T-helper 2 cell (primary cell): ENCODE data around the gene RBM11.
"Not testable (repeated sequence)": the region's sequence is repeated elsewhere in the genome, so short reads cannot be mapped to it uniquely, and the experiment has no call there.

Source experiments
- DNase-seq, 5 experiments: peaks; one replicate each; pipeline versions ENCODE4 v3.0.0 to v3.0.0-alpha.2; 2012 to 2022
- total RNA-seq, 2 donors: gene quantifications; one replicate each; lab custom pipeline; 2026; lab: John Stamatoyannopoulos, UW

RBM11 gene, protein sequence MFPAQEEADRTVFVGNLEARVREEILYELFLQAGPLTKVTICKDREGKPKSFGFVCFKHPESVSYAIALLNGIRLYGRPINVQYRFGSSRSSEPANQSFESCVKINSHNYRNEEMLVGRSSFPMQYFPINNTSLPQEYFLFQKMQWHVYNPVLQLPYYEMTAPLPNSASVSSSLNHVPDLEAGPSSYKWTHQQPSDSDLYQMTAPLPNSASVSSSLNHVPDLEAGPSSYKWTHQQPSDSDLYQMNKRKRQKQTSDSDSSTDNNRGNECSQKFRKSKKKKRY
- 1.2 to 2.9 reads per million in 2 donors for total RNA-seq

DNA sequence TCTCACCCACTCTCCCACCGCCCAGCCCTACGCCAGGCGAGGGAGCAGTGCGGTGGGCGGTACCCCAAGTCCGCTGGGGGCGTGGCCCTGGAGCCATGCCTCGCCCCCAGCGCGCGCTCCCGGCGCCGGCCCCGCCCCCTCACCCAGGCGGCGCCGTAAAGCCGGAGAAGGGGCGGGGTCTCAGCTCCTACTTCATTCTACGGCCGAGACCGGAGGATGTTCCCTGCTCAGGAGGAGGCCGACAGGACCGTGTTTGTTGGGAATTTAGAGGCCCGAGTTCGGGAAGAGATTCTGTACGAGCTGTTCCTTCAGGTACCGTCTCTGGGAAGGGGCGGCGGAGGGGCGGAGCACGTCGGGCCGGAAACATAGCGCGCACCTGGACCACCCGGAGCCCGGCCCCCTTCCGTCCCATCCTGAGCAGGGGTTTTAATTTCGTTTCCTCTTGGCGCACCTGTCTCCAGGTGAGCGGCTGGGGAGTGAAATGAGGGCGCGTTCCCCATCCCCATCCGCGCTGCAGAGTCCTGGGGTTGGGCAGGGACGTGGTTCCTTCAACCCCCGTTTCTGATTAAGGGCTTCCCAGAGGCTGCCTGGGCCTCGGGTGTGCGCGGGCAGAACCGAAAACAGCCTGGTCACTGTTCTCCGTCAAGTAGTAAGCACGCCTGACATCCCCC, at the start of gene RBM11:
RBM11 (plus strand) TSS at position 187 of the 671 bp plus-strand sequence; CDS start at position 217, 30 bp downstream.
- DNase-seq: peak; percentile 45 to 77 (median 52)

DNA sequence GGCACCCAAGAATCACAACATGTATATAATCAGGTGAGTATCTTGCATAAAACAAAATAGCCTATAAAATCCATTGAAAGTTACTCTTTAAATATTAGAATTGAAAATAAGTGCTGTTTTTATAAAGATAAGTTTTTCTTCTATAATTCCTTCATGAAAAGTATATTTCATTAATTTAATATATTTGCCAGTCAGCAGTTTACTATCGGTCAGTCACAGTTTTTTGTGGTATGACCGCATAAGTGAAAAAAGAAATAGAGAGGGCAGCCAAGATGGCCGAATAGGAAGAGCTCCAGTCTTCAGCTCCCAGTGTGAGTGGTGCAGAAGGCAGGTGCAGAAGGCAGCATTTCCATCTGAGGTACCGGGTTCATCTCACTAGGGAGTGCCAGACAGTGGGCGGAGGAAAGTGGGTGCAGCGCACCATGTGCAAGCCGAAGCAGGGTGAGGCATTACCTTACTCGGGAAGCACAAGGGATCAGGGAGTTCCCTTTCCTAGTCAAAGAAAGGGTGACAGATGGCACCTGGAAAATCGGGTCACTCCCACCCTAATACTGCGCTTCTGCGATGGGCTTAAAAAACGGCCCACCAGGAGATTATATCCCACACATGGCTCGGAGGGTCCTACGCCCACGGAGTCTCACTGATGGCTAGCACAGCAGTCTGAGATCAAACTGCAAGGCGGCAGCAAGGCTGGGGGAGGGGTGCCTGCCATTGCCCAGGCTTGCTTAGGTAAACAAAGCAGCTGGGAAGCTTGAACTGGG, 49.3 kb upstream of the RBM11 start:
- not testable (repeated sequence) for DNase-seq

DNA sequence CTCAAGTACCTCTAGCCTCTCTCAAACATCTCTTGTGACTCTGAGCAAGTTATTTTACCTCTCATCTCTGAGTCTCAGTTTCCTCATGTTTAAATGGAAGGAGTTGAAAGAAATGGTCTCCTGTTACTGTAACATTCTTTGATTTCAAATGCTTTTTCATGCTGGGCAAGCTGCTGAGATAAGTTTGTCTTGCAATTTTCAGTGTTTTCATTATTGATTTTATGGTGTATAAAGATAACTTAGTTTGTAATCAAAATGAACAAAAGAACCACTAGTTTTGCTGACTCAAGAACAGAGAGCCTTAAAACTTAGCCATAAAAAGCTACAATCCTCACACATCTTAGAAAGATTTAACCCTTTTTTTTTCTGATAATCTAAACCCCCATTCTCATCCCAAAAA, 9.7 kb upstream of the RBM11 start:
- no peak for DNase-seq

DNA sequence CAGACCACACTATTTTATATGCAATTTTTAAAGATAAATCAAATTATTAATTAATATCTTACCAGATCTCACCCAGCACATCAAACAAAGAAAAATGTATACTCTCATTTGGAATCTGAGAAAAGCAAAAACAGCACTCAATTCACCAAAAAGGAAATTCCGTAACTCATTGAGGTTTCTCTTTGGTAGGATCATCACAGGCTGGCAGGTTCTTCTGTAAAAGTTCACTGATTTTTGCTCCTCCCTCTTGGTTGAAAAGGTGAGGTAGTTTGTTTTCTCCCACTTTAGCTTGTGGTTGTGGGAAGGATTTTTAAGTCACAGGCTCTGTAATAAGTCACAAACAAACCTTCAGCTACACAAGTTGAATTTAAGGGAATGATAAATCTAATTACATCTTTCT, 5.2 kb upstream of the RBM11 start, which contains the start of gene LIPI:
LIPI (minus strand) TSS at position 218 of the 400 bp plus-strand sequence; CDS start at position 108, 110 bp downstream.
- DNase-seq: no peak

DNA sequence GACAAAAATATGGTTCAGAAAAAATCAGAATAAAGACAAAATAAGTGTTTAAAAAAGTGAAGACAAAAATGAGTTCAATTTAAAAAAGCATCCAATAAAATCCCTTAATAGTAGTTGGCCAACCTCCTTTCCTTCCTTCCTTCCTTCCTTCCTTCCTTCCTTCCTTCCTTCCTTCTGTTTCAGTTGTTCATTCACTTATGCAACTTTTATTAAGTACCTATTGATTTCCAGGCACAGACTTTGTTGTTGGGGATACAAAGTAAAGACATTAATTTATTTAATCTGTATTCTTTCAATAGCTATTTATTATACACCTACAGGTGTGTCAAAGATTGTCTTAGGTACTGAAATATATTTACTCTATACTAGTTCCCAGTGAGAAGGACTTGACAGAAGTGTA, 2.8 kb upstream of the RBM11 start:
- DNase-seq: no peak

DNA sequence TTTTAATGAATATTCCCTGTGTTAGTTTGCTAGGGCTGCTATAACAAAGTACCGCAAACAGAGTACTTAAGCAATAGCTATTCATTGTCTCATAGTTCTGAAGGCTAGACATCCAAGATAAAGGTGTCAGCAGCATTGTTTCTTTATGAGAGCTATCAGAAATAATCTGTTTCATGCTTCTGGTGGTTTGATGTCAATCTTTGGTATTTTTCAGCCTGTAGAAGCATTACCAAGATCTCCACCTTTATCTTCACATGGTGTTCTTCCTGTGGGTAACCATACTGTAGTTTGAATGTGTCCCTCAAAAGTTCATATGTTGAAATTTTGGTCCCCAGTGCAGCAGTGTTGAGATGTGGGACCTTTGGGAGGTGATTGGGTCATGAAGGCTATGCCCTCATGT, 7.4 kb downstream of the RBM11 start:
- peak in 1 of 5 experiments; percentile 27 for DNase-seq

DNA sequence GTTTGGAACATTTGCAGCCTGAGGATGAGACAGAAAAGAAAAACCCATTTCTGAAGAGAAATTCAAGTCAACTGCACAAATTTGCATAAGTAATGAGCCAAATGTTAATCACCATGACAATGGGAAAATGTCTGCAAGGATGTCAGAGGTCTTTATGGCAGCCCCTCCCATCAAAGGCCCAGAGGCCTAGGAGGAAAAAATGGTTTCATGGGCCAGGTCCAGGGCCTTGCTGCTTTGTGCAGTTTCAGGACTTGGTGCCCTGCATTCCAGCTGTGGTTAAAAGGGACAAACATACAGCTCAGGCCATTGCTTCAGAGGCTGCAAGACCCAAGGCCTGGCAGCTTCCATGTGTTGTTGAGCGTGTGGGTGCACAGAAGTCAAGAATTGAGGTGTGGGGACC, 13.4 kb downstream of the RBM11 start:
- DNase-seq: no peak

DNA sequence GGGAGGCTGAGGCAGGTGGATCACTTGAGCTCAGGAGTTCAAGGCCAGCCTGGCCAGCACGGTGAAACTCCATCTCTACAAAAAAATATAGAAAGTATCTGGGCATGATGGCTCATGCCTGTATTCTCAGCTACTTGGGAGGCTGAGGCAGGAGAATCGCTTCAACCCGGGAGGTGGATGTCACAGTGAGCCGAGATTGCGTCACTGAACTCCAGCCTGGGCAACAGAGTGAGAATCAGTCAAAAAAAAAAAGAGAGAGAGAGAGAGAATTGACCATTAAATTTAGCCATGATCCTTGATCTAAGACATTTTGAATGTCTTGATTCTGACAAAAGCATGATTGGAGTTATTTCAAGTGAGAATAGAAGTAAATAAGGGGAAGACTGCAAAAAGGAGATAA, 19.1 kb downstream of the RBM11 start:
- DNase-seq: no peak

DNA sequence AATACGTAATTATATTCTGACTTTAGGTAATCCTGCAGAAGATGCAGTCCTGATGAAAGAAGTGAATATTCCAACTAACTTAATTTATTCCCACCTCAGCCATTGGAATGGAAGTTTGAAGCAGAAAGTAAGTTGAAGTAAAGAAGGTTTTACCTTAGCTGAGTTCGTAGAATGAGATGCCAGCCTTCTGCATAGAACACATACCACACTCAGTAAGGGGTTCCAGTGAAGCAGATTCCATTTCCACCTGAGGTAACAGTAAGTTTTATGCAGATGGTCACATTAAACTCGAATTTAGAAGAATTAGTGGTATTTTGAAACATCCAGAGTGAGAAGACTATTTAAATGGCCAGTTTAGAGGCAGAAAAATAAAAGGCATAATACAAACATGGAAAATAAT, 20.2 kb downstream of the RBM11 start:
- DNase-seq: no peak

DNA sequence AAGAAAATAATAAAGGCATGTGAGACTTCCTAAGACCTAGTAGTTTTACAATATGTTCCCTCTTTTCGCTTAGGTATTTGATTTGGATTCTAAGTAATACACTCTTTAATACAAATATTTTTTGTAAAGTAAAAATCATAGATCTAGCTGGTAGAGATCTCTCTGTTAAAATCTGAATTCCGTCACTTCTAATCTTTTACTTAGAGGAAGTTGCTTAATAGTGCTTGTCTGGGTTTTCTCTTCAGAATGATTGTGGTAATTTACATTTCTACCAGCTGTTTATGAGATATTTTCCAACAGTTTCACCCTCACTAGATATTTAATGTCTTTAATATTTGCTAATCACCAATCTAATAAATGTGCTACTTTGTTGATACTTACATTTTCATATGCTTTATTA, 23.3 kb downstream of the RBM11 start:
- DNase-seq: no peak

DNA sequence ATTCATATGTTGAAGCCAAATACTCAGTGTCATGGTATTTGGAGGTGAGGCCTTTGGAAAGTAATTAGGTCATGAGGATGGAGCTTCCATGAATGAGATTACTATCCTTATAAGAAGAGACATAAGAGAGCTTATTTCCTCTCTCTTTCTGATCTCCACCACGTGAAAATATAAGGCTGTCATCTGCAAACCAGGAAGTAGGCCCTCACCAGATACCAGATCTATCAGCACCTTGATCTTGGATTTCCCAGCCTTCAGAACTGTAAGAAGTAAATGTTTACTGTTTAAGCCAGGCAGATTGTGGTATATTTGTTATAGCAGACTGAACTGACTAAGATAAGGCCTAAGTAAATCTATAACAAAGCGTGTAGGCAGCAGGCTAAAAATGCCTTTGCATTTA, 25.3 kb downstream of the RBM11 start:
- peak in 1 of 5 experiments; percentile 4 for DNase-seq

DNA sequence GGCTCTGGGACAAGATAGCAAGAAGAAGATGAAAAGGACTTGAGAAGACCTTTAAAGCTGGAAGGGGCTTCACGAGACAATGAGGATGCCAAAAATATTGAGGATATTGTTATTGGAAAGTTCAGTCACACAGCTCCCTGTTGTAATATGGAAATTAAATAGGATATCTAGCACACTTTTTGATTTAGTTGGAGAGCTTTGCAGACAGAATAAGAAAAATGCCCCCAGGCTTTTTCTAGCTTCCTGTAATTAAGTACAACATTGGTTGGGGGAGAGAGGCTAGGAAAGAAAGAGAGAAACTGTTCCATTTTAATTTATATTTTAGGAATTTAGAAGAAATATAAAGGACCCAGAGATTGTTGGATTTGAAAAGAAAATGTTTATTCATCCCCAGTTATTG, 27.5 kb downstream of the RBM11 start:
- no peak for DNase-seq

DNA sequence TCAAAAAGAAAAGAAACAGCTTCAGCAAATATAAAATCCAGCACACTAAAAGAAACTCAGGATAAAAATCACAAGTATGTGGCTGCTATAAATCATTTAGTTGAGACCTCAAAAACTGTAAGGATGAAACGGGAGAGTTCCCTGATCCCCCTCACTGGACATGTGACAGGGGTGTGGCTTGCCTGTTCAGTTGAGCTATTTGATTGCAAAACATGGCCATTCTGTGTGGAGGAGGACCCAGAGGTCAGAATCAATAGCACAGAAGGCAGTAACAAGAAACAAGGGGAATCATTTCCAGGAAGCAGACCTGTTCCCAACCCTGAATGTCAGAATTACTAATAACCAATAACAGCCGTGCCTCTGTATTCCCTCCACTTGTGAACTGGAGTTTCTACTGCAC, 27.9 kb downstream of the RBM11 start:
- DNase-seq: no peak

DNA sequence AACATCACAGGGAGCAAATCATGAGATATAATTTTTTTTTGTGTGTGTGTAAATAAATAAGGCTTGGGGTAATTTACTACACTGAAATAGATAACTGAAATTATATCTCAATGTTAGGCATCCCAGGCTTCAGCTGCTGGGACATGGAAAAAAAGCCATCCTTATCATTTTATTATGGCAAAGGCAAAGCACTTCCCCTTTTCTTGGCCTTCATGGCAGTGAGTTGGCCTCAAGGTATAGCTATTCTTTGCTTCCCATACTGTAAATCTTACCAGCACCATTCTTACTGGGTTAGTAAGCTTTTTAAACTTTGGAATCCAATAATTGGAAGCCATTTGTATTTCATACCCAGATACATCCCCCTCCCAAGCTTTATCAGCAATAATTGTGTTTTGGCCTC, 29.0 kb downstream of the RBM11 start:
- no peak for DNase-seq

DNA sequence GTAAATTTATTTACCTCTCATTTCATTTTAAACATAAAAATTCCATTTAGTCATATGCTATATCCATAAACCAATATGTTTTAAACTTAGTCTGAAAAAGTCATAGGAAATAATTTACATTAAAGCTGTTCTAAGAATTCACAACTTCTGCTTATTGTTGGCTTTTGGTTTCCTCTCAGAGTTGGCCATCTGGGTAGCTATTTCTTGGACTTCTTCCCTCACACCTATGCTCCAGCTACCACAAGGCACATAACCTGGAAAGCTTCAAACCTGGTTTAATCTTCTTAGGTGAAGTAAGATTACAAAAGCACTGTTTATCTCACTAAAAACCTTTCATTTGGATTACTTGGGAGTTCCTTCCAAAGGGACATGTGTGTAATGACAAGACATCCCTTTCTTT, 29.8 kb downstream of the RBM11 start:
- no peak for DNase-seq

DNA sequence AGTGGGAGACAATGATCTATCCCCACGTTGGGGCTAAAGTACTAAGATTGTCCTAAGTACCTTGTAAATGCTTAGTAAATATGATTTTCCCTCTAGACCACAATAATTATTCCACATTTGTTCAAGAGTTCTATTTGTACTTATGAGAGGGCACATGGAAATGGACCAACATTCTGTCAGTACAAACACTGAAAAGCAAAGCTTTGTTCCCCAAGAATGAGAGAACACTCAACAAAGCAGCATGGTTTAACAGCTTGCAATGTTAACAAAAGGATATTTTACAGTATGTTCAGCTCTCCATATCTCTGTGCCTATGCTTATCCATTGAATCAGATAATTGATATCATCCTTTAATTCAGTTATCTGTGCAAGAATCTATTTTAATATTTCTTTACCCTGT, 35.4 kb downstream of the RBM11 start:
- DNase-seq: no peak

DNA sequence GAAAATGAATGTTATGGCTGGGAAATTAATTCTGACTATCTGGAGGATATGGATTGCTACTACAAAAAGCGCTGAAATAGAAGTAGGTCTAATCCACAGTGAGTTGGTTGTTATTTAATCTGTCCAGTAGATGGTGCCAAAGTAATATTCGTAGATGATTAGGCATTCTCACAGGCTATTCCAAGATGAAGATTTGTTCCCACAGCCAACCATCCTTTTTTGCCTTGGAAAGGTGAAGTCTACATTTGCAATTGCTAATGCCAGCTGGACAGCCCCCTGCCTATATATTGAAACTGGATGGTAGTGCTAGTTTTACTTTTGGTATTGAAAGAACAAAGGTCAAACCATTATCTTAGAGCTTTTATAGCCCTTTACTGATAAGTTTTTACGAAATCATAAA, 43.8 kb downstream of the RBM11 start:
- peak in 1 of 5 experiments; percentile 18 for DNase-seq

DNA sequence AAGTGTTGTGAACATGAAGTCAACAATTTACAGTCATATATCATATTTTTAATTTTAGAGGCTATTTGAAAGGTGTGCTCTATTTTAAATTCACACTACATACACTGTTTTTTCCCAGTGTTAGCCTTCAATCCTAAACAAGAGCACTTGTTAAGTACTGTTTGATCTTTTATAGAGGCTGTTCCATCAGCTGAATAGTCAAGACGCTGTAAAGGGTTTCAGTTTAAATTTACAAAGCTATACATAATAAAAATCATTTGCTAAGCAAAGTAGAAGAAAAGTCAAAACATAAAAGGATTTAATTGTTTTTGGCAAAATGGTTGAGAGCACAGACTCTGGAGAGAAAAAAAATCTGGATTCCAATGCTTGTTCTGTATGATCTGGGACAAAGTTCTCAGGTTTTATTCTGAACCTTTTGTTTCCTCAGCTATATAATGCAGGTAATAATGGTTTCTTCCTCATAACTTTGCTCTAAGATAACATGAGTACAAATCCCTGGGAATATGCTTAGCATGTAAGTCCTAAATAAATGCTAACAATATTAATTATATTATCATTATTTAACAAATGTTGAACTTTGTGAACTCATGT, 44.3 kb downstream of the RBM11 start:
- no peak for DNase-seq

DNA sequence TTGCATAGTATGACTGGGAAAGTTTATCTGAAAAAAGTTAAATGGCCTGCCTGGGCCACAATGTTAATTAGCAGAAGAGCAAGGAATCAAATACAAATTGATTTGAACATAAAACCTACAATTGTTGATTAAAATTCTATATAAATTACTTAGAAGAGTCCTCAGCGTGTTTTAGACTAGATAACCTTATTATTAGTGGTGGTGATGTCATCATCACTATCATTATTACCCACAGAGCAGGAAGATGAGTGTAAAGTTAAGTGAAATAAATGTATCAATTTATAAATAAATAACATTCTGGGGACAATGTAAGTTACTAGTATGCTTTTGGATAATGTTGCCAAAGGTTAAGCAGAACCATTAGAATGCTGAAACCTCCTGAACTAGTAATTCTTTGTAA, 46.1 kb downstream of the RBM11 start:
- DNase-seq: no peak

DNA sequence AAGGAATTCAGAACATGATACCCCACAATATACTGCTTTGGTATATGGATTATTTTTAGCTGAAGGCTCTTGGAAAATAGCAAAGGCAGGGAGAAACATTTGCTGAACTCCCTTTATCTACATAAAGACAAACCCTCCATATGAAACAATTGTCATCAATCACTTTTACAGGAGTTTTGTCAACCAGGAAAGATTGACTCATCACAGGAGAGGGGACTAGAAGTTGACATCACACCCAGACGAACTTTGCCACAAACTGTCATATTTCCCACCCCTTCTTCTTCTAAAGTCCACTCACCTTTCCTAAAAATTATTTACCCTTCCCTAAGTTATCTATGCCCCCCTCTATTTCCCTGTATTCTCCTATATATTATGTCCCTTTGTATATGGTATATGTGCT, 47.9 kb downstream of the RBM11 start:
- no peak for DNase-seq

DNA sequence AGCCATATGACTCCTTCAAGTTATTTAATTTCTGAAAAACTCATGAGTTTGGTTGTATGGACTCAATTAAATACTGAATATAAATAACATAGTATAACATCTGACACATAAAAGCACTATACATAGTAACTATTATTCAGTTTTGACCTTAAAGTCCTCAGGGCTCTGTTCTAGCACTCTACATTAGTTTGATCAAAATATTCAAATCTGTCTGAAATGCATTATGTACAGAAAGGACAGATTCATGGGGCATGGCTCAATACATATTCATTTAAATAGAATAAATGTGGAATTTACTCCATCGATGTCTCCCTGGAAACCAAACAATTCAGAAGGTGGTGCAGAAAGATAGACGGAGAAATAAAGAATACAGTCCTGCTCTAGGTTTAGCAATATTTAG, 49.1 kb downstream of the RBM11 start:
- no peak for DNase-seq

DNA sequence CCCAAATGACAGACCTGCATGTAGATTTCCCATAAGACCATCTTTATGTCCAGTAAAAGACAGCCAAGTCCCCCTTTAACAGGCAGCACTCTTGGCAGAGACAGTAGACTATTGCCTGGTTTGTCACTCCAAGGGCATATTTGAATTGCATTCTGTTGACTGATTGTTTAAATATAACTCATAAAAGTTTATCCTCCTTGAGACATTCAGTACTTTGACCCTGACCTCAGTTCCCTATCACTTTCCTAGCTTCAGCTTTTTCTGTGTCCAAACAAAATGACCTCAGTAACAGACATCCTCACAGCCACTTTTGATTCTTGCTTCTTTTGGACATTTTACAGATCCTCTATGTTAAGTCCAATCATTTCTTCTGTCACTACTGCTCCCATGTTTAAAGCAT, 51.1 kb downstream of the RBM11 start:
- no peak for DNase-seq

DNA sequence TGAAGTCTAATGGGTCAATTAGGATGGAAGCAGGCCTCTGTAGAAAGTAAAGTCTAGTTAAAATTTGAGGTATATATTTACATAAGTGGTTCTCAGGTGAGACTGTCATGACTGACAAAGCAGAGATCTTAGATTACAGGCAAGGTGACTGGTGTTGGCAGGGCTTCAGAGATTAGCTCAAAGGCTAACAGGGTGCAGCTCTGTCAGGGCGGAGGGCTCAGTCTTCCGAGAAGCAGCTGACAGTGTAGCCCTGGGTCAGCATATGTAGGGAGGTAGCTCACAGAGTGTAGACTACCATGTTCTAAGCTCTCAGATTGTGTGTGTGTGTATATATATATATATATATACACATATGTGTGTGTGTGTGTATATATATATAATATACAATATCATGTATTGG, 54.7 kb downstream of the RBM11 start:
- DNase-seq: no peak
